Endothelial cell (in vitro differentiated cells): ENCODE results near the gene ARL6IP6. TPM values are rescaled to one million over a fixed set of nuclear protein-coding genes. Genes with fewer than 3 reads are reported as not detected.

Source experiments
- DNase-seq: peaks from one replicate; pipeline ENCODE4 v3.0.0; 2021; ENCODE audit warnings: low spot score
- H3K27ac Mint-ChIP-seq: one replicate; pipeline ENCODE4 v1.8.0; 2021; ENCODE audit warnings: mixed read lengths, inconsistent platforms; ENCODE audit not compliant: unreplicated experiment
- H3K27me3 Mint-ChIP-seq: one replicate; pipeline ENCODE4 v1.8.0; 2021; ENCODE audit warnings: mild to moderate bottlenecking, moderate library complexity, mixed read lengths, inconsistent platforms; ENCODE audit not compliant: unreplicated experiment
- H3K36me3 Mint-ChIP-seq: one replicate; pipeline ENCODE4 v1.8.0; 2021; ENCODE audit warnings: mild to moderate bottlenecking, low read depth, mixed read lengths, inconsistent platforms; ENCODE audit not compliant: unreplicated experiment
- H3K4me1 Mint-ChIP-seq: one replicate; pipeline ENCODE4 v1.8.0; 2021; ENCODE audit warnings: mild to moderate bottlenecking, mixed read lengths, inconsistent platforms; ENCODE audit not compliant: unreplicated experiment
- H3K4me3 Mint-ChIP-seq: one replicate; pipeline ENCODE4 v1.8.0; 2021; ENCODE audit warnings: mild to moderate bottlenecking, mixed read lengths, inconsistent platforms; ENCODE audit not compliant: unreplicated experiment
- H3K9me3 Mint-ChIP-seq: one replicate; pipeline ENCODE4 v1.8.0; 2021; ENCODE audit warnings: mixed read lengths, inconsistent platforms; ENCODE audit not compliant: unreplicated experiment
- CTCF ChIP-seq: fragments of 200-600 bp; sonication (generic); IDR thresholded peaks from one replicate; pipeline ENCODE4 v1.5.0; 2021; ENCODE audit warnings: antibody characterized with exemption; ENCODE audit not compliant: unreplicated experiment
- total RNA-seq: library from RNA; stranded (reverse); fragmentation: NEBNext Ultra II Directional; extraction: Animal tissue kit (Norgen Biotek cat#: 25700); gene quantifications from one replicate; pipeline ENCODE4 v1.2.1, GENCODE V29; 2021; ENCODE audit not compliant: unreplicated experiment

ARL6IP6 gene
- total RNA-seq, 1 donor from 2014 or later, result 22.7 TPM

DNA sequence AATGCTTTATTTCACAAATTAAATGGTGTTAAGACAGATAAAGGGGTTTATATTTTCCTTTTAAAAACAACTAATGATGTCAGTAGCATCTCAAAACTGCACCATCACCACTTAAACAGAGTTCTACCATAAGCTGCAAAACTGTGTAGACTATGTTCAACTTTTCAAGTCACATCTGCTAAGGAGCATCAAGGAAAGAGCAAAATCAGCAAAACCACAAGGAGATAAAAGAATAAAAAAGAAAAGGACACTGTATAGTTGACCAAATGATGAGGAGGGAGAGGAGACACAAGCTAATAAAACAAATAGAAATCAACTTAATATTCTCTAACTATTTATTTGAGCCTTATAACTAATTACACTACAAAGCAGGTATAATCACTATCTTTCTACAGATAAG lies 35.0 kb upstream of the ARL6IP6 start:
- no peaks in the 10 kb centered on the region for H3K4me1 Mint-ChIP-seq
- no peak overlapping the region for H3K27ac Mint-ChIP-seq
- H3K4me3 Mint-ChIP-seq, result no peak overlapping the region
- TF ChIP-seq CTCF, result no peak
- no peaks in the 10 kb centered on the region for H3K9me3 Mint-ChIP-seq
- no peaks in the 10 kb centered on the region for H3K27me3 Mint-ChIP-seq
- H3K36me3 Mint-ChIP-seq, result peaks cover 13% of the 10 kb centered on the region
- DNase-seq, result no peak

DNA sequence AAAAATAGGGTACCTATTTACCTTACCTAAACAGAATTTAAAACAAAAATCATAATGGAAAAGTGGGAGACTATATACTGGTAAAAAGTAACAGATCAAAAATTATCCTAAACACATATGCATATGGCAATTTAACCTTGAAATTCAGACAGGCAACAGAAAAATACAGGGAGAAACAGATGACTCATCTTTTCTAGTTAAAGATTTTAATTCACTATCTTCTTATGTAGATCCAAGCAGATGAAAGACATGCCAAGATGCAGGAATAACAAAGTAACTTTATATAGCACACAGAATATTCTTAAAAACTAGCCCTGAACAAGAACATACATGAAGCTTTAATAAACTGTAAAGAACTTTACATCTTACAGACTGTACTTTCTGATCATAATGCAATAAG lies 32.1 kb upstream of the ARL6IP6 start:
- peaks cover 3% of the 10 kb centered on the region for H3K36me3 Mint-ChIP-seq
- H3K4me1 Mint-ChIP-seq, result no peaks in the 10 kb centered on the region
- H3K27me3 Mint-ChIP-seq, result no peaks in the 10 kb centered on the region
- no peaks in the 10 kb centered on the region for H3K9me3 Mint-ChIP-seq
- no peak for DNase-seq
- H3K27ac Mint-ChIP-seq, result no peak overlapping the region
- no peak overlapping the region for H3K4me3 Mint-ChIP-seq
- TF ChIP-seq CTCF, result no peak

GRCh38 chr2:152693033-152693432 lies 25.4 kb upstream of the ARL6IP6 start:
- Mint-ChIP-seq H3K27me3 (no peaks in the 10 kb centered on the region), H3K4me1 (no peaks in the 10 kb centered on the region), H3K4me3 (no peak overlapping the region), H3K27ac (no peak overlapping the region), H3K9me3 (no peaks in the 10 kb centered on the region), H3K36me3 (peaks cover 3% of the 10 kb centered on the region)
- TF ChIP-seq CTCF, result no peak
- DNase-seq, result no peak

GRCh38 chr2:152694161-152694661 lies 24.2 kb upstream of the ARL6IP6 start:
- no peak for DNase-seq
- Mint-ChIP-seq H3K27me3 (no peaks in the 10 kb centered on the region), H3K4me1 (no peaks in the 10 kb centered on the region), H3K4me3 (no peak overlapping the region), H3K27ac (no peak overlapping the region), H3K9me3 (no peaks in the 10 kb centered on the region), H3K36me3 (peaks cover 3% of the 10 kb centered on the region)
- TF ChIP-seq CTCF, result no peak

DNA sequence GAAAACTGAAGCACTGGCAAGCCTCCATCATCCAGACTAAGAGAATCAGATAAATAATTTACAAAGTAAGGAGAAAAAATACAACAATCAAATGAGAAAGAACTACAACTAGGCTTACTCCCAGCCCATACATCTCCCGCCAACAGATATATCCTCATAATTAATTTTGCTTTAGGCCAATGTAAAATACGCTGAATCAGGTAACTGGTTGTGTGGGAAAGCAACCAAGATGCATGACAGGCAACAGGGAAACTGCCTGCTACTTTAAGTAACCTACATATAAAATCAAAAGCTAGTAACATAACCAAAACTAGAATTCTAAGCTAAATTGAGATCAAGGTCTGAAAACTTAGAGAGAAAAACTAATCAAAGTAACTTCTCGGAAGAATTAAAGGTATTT lies 22.7 kb upstream of the ARL6IP6 start:
- DNase-seq, result no peak
- Mint-ChIP-seq H3K4me3 (no peak overlapping the region), H3K4me1 (peaks cover 5% of the 10 kb centered on the region), H3K27ac (no peak overlapping the region), H3K36me3 (peaks cover 3% of the 10 kb centered on the region), H3K27me3 (no peaks in the 10 kb centered on the region), H3K9me3 (no peaks in the 10 kb centered on the region)
- no peak for TF ChIP-seq CTCF
